ENCODE measurements around the gene TBATA. TPM values are rescaled to one million over a fixed set of nuclear protein-coding genes. Genes with fewer than 3 reads are reported as not detected.

Gene TBATA
- polyA plus RNA-seq, 3 donors = not detected

DNA sequence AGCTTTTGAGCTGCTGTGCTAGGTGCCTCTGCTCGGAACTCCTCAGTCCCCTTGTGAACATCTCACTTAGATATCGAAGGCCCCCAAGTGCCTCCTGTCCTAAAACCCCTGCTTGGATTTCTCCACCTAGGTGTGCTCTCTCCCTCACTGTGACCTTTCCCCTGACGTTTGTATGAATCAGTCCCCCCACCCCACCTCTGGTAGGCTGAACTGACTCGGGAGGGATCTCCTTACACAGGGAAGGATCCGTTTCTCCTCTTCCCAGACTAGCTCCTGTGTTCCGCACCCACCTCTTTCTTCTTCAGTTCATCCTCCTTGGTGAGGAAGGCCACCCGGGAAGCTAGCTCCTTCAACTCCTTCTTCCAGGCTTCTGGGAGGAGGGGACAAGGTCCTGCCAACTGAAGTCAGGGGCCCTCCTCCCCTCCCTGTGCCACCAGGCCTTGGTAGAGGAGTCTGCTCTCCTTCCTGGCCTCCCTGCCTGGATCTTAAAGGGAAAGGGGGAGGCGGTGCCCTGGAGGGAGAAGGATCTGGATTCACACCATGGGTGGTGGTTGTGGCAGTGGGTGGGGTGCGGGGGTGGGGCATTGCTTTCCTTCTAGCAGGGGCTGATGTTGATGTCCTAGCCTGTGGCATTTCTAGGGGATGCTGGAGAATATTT is 6.8 kb downstream of the TBATA start:
- no peaks in the 10 kb centered on the region for H3K36me3 Mint-ChIP-seq
- peak overlapping the region in 2 of 7 donors; percentile 19 to 28 for H3K27ac Mint-ChIP-seq
- no peaks in the 10 kb centered on the region for H3K9me3 Mint-ChIP-seq
- H3K27me3 Mint-ChIP-seq (ENCODE audit: low read depth in 3 of 3) = peaks cover 0 to 3% (median 1%) of the 10 kb centered on the region in 3 donors
- TF ChIP-seq, protein P1, sequence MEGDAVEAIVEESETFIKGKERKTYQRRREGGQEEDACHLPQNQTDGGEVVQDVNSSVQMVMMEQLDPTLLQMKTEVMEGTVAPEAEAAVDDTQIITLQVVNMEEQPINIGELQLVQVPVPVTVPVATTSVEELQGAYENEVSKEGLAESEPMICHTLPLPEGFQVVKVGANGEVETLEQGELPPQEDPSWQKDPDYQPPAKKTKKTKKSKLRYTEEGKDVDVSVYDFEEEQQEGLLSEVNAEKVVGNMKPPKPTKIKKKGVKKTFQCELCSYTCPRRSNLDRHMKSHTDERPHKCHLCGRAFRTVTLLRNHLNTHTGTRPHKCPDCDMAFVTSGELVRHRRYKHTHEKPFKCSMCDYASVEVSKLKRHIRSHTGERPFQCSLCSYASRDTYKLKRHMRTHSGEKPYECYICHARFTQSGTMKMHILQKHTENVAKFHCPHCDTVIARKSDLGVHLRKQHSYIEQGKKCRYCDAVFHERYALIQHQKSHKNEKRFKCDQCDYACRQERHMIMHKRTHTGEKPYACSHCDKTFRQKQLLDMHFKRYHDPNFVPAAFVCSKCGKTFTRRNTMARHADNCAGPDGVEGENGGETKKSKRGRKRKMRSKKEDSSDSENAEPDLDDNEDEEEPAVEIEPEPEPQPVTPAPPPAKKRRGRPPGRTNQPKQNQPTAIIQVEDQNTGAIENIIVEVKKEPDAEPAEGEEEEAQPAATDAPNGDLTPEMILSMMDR (IDR thresholded peaks at IDR 0.05) = no peak
- Histone ChIP-seq H3K9me3 (replicated peaks in 1 of 2; ENCODE audit: control insufficient read depth in 1 of 2, insufficient read depth in 1 of 2, low read length in 2 of 2) (no peaks in the 10 kb centered on the region), H3K36me3 (replicated peaks in 1 of 2; ENCODE audit: control insufficient read depth in 1 of 2, insufficient read depth in 2 of 2, low read length in 2 of 2) (no peaks in the 10 kb centered on the region), H3K4me2 (replicated peaks; ENCODE audit: extremely low read depth, low read length, poor library complexity, severe bottlenecking) (no peak overlapping the region), H4K20me1 (ENCODE audit: insufficient read depth, low read length) (no peaks in the 10 kb centered on the region), H3K27me3 (ENCODE audit: control insufficient read depth in 2 of 2, insufficient read depth in 2 of 2, low read length in 2 of 2) (no peaks in the 10 kb centered on the region), H3K27ac (ENCODE audit: low read depth in 1 of 2, low read length in 2 of 2) (no peak overlapping the region), H2AFZ (ENCODE audit: insufficient read depth, low read depth, low read length, poor library complexity, severe bottlenecking) (no peak overlapping the region), H3K9ac (ENCODE audit: insufficient read depth, low read length, poor library complexity, severe bottlenecking) (no peak overlapping the region), H3K4me1 (ENCODE audit: control insufficient read depth in 1 of 2, insufficient read depth in 2 of 2, low read length in 2 of 2) (peaks cover 21 to 26% of the 10 kb centered on the region in 2 donors), H3K79me2 (ENCODE audit: insufficient read depth, low read length) (no peaks in the 10 kb centered on the region), H3K4me3 (replicated peaks in 1 of 3; ENCODE audit: low read depth in 2 of 3, low read length in 3 of 3) (no peak overlapping the region)
- intact Hi-C loops (cut with micrococcal nuclease) = no loop called here
- H3K4me3 Mint-ChIP-seq = no peak overlapping the region
- DNase-seq = no peak
- 87% methylated on average over 7 of the region's 9 CpGs for WGBS (ENCODE audit: insufficient coverage)
- H3K4me1 Mint-ChIP-seq = peaks cover 23% of the 10 kb centered on the region

DNA sequence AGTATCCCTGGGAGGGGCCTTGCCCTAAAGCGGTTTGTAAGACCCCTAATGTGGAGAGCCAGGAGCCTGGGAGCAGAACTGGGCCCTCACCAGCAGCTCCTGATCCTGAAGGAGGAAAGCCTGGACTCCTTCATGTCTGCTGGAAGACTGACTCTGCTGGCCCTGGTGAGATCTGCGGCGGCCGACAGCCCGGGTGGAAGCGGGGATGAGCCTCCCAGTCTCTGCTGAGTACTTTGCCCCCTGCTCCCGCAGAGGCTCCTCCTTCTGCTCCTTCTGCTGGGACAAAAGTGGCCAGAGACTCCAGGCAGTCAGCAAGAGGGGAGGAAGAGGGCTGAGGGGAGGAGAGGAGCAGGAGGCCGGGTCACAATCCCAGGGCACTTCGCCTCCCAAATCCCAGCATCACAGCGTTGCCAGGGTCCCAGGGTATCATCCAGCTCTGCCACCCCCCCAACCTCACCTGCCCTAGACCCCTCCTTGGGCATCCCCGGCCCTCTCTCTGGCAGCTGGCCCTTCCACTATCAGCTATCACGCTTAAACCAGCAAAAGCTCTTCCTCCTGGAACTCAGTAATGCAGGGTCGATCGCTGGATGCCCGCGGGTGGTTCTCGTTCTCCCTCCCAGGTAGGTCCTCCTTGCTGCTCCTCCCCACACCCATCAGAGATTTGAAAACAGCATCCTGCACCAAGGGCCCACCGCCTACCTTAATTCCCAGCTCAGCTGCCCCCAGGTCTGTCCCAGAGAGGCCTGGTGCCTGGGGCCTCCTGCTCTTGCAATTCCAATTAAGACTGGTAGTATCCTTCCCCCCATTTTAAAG is 7.9 kb downstream of the TBATA start:
- 95% methylated on average over 15 of the region's 18 CpGs for WGBS (ENCODE audit: insufficient coverage)
- peaks cover 0 to 2% (median 1%) of the 10 kb centered on the region in 3 donors for H3K27me3 Mint-ChIP-seq (ENCODE audit: low read depth in 3 of 3)
- H3K4me2 ChIP-seq (replicated peaks; ENCODE audit: extremely low read depth, low read length, poor library complexity, severe bottlenecking) = no peak overlapping the region

More for the DNA sequence above, 7.9 kb downstream of the TBATA start:
- TF ChIP-seq, protein P1 (IDR thresholded peaks at IDR 0.05) = no peak
- no peaks in the 10 kb centered on the region for H4K20me1 ChIP-seq (ENCODE audit: insufficient read depth, low read length)
- Mint-ChIP-seq H3K4me1 (peaks cover 15% of the 10 kb centered on the region), H3K9me3 (no peaks in the 10 kb centered on the region), H3K36me3 (no peaks in the 10 kb centered on the region), H3K27ac (no peak overlapping the region), H3K4me3 (no peak overlapping the region)
- H2AFZ ChIP-seq (ENCODE audit: insufficient read depth, low read depth, low read length, poor library complexity, severe bottlenecking) = no peak overlapping the region
- no peaks in the 10 kb centered on the region for H3K9me3 ChIP-seq (replicated peaks in 1 of 2; ENCODE audit: control insufficient read depth in 1 of 2, insufficient read depth in 1 of 2, low read length in 2 of 2)
- H3K9ac ChIP-seq (ENCODE audit: insufficient read depth, low read length, poor library complexity, severe bottlenecking) = no peak overlapping the region
- H3K79me2 ChIP-seq (ENCODE audit: insufficient read depth, low read length) = no peaks in the 10 kb centered on the region
- intact Hi-C loops (cut with micrococcal nuclease) = no loop called here
- H3K27ac ChIP-seq (ENCODE audit: low read depth in 1 of 2, low read length in 2 of 2) = no peak overlapping the region
- H3K36me3 ChIP-seq (replicated peaks in 1 of 2; ENCODE audit: control insufficient read depth in 1 of 2, insufficient read depth in 2 of 2, low read length in 2 of 2) = no peaks in the 10 kb centered on the region
- no peak for DNase-seq
- peaks cover 13 to 15% of the 10 kb centered on the region in 2 donors for H3K4me1 ChIP-seq (ENCODE audit: control insufficient read depth in 1 of 2, insufficient read depth in 2 of 2, low read length in 2 of 2)
- H3K4me3 ChIP-seq (replicated peaks in 1 of 3; ENCODE audit: low read depth in 2 of 3, low read length in 3 of 3) = no peak overlapping the region
- H3K27me3 ChIP-seq (ENCODE audit: control insufficient read depth in 2 of 2, insufficient read depth in 2 of 2, low read length in 2 of 2) = no peaks in the 10 kb centered on the region
